Effector CD8-positive, alpha-beta T cell (primary cell): ENCODE results near the gene SNTB2.
"Not testable (repeated sequence)": the region's sequence is repeated elsewhere in the genome, so short reads cannot be mapped to it uniquely, and the experiment has no call there.

Experiments used
- DNase-seq: peaks from one replicate; lab custom pipeline; 2025; lab: John Stamatoyannopoulos, UW

Gene SNTB2

GRCh38 chr16:69236319-69236718, 49.4 kb downstream of the SNTB2 start:
- DNase-seq, result no peak

GRCh38 chr16:69237296-69237695, 50.3 kb downstream of the SNTB2 start:
- no peak for DNase-seq

- no peak for DNase-seq
These were observed 52.9 kb downstream of the SNTB2 start for GRCh38 chr16:69239851-69240250.

GRCh38 chr16:69240331-69240730, 53.4 kb downstream of the SNTB2 start:
- DNase-seq, result no peak

GRCh38 chr16:69241926-69242325, 55.0 kb downstream of the SNTB2 start:
- DNase-seq, result no peak

GRCh38 chr16:69243479-69243878, 56.5 kb downstream of the SNTB2 start:
- no peak for DNase-seq

GRCh38 chr16:69244336-69244735, 57.4 kb downstream of the SNTB2 start:
- DNase-seq, result no peak

GRCh38 chr16:69250081-69250480, 63.1 kb downstream of the SNTB2 start:
- DNase-seq, result no peak

- no peak for DNase-seq
These were observed 66.9 kb downstream of the SNTB2 start for GRCh38 chr16:69253870-69254341.

- DNase-seq, result not testable (repeated sequence)
These were observed 72.4 kb downstream of the SNTB2 start for GRCh38 chr16:69259428-69259764.

- DNase-seq, result no peak
These were observed 73.1 kb downstream of the SNTB2 start for GRCh38 chr16:69260019-69260418.

- no peak for DNase-seq
These were observed 73.5 kb downstream of the SNTB2 start for GRCh38 chr16:69260506-69260905.

- DNase-seq, result no peak
These were observed 79.5 kb downstream of the SNTB2 start for GRCh38 chr16:69266334-69267063.

GRCh38 chr16:69267633-69268032, 80.7 kb downstream of the SNTB2 start:
- no peak for DNase-seq

- DNase-seq, result no peak
These were observed 83.4 kb downstream of the SNTB2 start for GRCh38 chr16:69270395-69270794.

- DNase-seq, result no peak
These were observed 83.9 kb downstream of the SNTB2 start for GRCh38 chr16:69270831-69271230.

- no peak for DNase-seq
These were observed 86.0 kb downstream of the SNTB2 start for GRCh38 chr16:69273009-69273408.

GRCh38 chr16:69274699-69275235, 87.8 kb downstream of the SNTB2 start:
- DNase-seq, result no peak

- DNase-seq, result no peak
These were observed 89.5 kb downstream of the SNTB2 start for GRCh38 chr16:69276148-69277115.

GRCh38 chr16:69277413-69277812, 90.4 kb downstream of the SNTB2 start:
- DNase-seq, result no peak

GRCh38 chr16:69283851-69284250, 96.9 kb downstream of the SNTB2 start:
- no peak for DNase-seq

GRCh38 chr16:69285240-69285639, 98.3 kb downstream of the SNTB2 start:
- no peak for DNase-seq
